Right lobe of liver (tissue), 6 donors: ENCODE measurements around the gene KCNG1. TPM values are rescaled to one million over a fixed set of nuclear protein-coding genes. Genes with fewer than 3 reads are reported as not detected.

Experiments used
- ATAC-seq, 4 donors: fragments of 200-7000 bp; cut with Tn5 transposase; one replicate each; pipeline ENCODE4 v1.9.1; 2020; ENCODE audit warnings: mild to moderate bottlenecking in 4 of 4, moderate library complexity in 4 of 4
- DNase-seq, 3 donors: peaks; one replicate each; pipeline ENCODE4 v3.0.0-alpha.2; 2020
- H3K27ac ChIP-seq, 3 donors: fragments of 200-600 bp; one replicate each; pipeline ENCODE4 v1.8.0; 2022
- H3K27me3 ChIP-seq, 2 donors: fragments of 200-600 bp; one replicate each; pipeline ENCODE4 v1.8.0; 2022
- H3K36me3 ChIP-seq, 4 donors: fragments of 200-600 bp; sonication (generic) in 1 of 4; one replicate each; pipeline versions ENCODE4 v1.5.1 to v1.8.0; 2017 to 2022; ENCODE audit warnings: control low read depth in 1 of 4
- H3K4me1 ChIP-seq, 4 donors: fragments of 200-600 bp; sonication (generic) in 1 of 4; one replicate each; pipeline versions ENCODE4 v1.5.1 to v1.8.0; 2017 to 2022; ENCODE audit warnings: control low read depth in 1 of 4
- H3K4me3 ChIP-seq, 3 donors: fragments of 200-600 bp; one replicate each; pipeline ENCODE4 v1.8.0; 2022
- H3K9me3 ChIP-seq, 4 donors: fragments of 200-600 bp; sonication (generic) in 1 of 4; one replicate each; pipeline versions ENCODE4 v1.5.1 to v1.8.0; 2017 to 2022; ENCODE audit warnings: control low read depth in 1 of 4
- POLR2A ChIP-seq: fragments of 450-650 bp; IDR thresholded peaks from one replicate; pipeline ENCODE4 v1.6.1; 2017; ENCODE audit warnings: antibody characterized with exemption, mild to moderate bottlenecking
- WGBS: methylation state at CpG from one replicate; pipeline ENCODE4 v1.1.6; 2018; ENCODE audit warnings: low coverage, low lambda C conversion rate; ENCODE audit not compliant: insufficient coverage; ENCODE audit errors: missing lambda C conversion rate; 5-methylcytosine and 5-hydroxymethylcytosine counted together
- intact Hi-C, 2 donors: fragments of 100-400 bp; cut with DNase I; formaldehyde crosslinking; loops; one replicate each; pipeline versions ENCODE4 v1.11.2 to v1.14.1; 2022
- total RNA-seq, 6 experiments: library from RNA; depleted of rRNA in 2 of 6; stranded (reverse); fragments of >200 nt in 2 of 6; fragmentation: NEBNext Ultra II Directional in 3 of 6; extraction: Animal tissue kit (Norgen Biotek cat#: 25700) in 3 of 6; gene quantifications; one replicate each; pipeline versions ENCODE4 v1.1.0 to v1.2.4, GENCODE V29; 2016 to 2023
- TF ChIP-seq, protein P1 (sequence below), 4 donors: fragments of 200-600 bp in 3 of 4; fragments of 450-650 bp in 1 of 4; IDR thresholded peaks; one replicate each; pipeline versions ENCODE4 v1.5.1 to v1.8.0; 2016 to 2022; ENCODE audit warnings: antibody characterized with exemption in 4 of 4, mild to moderate bottlenecking in 2 of 4
- donor health status: DM: no; HTN: yes; CAD: no.
- donor health status: DM: no; HTN: no; CAD: no.
- donor health status: DM: no; HTN: no; CAD: no.
- donor health status: DM: no; HTN: yes; CAD: no.
- donor health status: DM: no; HTN: yes; CAD: no.

Gene KCNG1
- total RNA-seq, 6 experiments from 2014 or later, result 0.18 to 0.51 (median 0.22) TPM; not detected in 1

DNA sequence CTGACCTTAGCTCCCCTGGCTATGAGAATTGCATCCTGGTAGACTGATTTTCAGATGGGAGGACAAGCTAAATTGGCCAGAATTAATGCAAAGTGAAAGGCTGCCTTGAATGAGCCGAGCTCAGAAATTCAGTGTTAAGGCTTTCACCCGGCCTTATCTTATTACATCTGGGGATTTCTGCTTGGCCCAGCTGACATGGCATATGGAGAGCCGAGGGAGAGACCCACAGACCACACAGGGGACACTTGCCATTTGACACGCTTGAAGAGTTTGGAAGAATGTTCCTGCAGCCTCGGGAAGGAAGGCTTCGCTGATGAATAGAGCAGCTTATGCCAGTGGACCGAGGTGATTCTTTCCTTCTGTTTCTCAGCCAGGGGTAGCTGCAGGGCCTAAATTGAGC, 55.3 kb downstream of the KCNG1 start:
- Histone ChIP-seq H3K27me3 (no peaks in the 10 kb centered on the region), H3K4me3 (no peak overlapping the region), H3K4me1 (no peaks in the 10 kb centered on the region), H3K27ac (no peak overlapping the region), H3K36me3 (no peaks in the 10 kb centered on the region), H3K9me3 (no peaks in the 10 kb centered on the region)
- TF ChIP-seq, protein P1, sequence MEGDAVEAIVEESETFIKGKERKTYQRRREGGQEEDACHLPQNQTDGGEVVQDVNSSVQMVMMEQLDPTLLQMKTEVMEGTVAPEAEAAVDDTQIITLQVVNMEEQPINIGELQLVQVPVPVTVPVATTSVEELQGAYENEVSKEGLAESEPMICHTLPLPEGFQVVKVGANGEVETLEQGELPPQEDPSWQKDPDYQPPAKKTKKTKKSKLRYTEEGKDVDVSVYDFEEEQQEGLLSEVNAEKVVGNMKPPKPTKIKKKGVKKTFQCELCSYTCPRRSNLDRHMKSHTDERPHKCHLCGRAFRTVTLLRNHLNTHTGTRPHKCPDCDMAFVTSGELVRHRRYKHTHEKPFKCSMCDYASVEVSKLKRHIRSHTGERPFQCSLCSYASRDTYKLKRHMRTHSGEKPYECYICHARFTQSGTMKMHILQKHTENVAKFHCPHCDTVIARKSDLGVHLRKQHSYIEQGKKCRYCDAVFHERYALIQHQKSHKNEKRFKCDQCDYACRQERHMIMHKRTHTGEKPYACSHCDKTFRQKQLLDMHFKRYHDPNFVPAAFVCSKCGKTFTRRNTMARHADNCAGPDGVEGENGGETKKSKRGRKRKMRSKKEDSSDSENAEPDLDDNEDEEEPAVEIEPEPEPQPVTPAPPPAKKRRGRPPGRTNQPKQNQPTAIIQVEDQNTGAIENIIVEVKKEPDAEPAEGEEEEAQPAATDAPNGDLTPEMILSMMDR (IDR thresholded peaks at IDR 0.05), result no peak
- DNase-seq, result no peak
- 16% methylated on average over 4 of the region's 7 CpGs for WGBS
- no peak for ATAC-seq
- intact Hi-C loops, result loop anchor here in 1 of 2 donors (10.0 kb wide), 1 partner anchor 163 kb away; no protein-coding TSS in a partner anchor

DNA sequence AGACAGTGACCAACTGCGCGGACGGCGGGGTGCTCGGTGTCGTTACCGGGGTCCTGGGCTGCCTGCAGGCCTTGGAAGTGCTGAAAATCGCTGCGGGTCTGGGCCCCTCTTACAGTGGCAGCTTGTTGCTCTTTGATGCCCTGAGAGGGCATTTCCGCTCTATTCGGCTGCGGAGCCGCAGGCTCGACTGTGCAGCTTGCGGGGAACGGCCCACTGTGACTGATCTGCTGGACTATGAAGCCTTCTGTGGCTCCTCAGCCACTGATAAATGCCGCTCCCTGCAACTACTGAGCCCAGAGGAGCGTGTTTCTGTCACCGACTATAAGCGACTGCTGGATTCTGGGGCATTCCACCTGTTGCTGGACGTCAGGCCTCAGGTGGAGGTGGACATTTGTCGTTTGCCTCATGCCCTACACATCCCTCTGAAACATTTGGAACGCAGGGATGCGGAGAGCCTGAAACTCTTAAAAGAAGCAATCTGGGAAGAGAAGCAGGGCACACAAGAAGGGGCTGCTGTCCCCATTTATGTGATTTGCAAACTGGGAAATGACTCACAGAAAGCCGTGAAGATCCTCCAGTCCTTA, 63.3 kb downstream of the KCNG1 start:
- ATAC-seq (no peak), DNase-seq (no peak)
- intact Hi-C loops, result loop anchor here in 1 of 2 donors (10.0 kb wide), 1 partner anchor 155 kb away; no protein-coding TSS in a partner anchor
- no peaks in the 10 kb centered on the region for H3K27me3 ChIP-seq
- peak overlapping the region; percentile 79 to 98 (median 85) for H3K4me3 ChIP-seq
- no peak for TF ChIP-seq POLR2A
- TF ChIP-seq, protein P1 (IDR thresholded peaks at IDR 0.05), result no peak
- H3K9me3 ChIP-seq, result no peaks in the 10 kb centered on the region
- no peak overlapping the region for H3K27ac ChIP-seq
- 85% methylated on average over 7 of the region's 25 CpGs for WGBS
- H3K36me3 ChIP-seq, result peaks cover 0 to 4% (median 0%) of the 10 kb centered on the region in 4 donors
- H3K4me1 ChIP-seq, result peaks cover 0 to 28% (median 15%) of the 10 kb centered on the region in 4 donors

DNA sequence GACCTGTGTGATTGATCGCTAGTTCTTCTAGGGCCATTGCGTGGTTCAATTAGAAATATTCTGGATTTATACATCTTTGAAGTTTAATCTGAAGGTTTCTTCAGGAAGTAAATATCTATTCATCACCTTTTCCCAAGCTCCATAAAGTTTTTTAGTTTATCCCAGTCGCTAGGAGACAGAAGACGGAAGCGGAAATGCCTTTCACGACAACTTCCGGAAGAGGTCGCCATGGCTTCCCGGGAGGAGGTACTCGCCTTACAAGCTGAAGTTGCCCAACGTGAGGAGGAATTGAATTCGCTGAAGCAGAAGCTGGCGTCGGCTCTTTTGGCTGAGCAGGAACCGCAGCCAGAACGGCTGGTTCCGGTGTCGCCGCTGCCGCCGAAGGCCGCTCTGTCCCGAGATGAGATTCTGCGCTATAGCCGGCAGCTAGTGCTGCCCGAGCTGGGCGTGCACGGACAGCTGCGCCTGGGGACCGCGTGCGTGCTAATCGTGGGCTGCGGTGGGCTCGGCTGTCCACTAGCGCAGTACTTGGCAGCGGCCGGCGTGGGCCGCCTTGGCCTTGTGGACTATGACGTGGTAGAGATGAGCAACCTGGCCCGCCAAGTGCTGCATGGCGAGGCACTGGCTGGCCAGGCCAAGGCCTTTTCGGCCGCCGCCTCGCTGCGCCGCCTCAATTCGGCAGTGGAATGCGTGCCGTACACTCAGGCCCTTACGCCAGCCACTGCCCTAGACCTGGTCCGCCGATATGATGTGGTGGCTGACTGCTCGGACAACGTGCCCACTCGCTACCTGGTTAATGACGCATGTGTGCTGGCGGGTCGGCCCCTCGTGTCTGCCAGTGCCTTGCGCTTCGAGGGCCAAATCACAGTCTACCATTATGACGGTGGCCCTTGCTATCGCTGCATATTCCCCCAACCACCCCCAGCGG, 64.0 kb downstream of the KCNG1 start, which contains the start of gene MOCS3:
MOCS3 (plus strand) TSS at position 204 of the 928 bp plus-strand sequence; CDS start at position 229, 25 bp downstream.
- WGBS, result 1% methylated on average over 37 of the region's 67 CpGs
- H3K27ac ChIP-seq, result peak within 1 kb of the TSS; percentile 83 to 90 (median 88)
- intact Hi-C loops, result no loop called here
- H3K27me3 ChIP-seq, result no peaks in the 10 kb centered on the region
- H3K9me3 ChIP-seq, result no peaks in the 10 kb centered on the region
- TF ChIP-seq POLR2A, result no peak
- TF ChIP-seq, protein P1 (IDR thresholded peaks at IDR 0.05), result peak in 2 of 4 donors; percentile 14 to 27
- H3K4me1 ChIP-seq, result peaks cover 0 to 28% (median 15%) of the 10 kb centered on the region in 4 donors
- ATAC-seq (peak; percentile 86 to 90 (median 88)), DNase-seq (peak; percentile 80 to 85 (median 84))
- H3K36me3 ChIP-seq, result peaks cover 0 to 12% (median under 1%) of the 10 kb centered on the region in 4 donors
- H3K4me3 ChIP-seq, result peak within 1 kb of the TSS; percentile 79 to 98 (median 85)

DNA sequence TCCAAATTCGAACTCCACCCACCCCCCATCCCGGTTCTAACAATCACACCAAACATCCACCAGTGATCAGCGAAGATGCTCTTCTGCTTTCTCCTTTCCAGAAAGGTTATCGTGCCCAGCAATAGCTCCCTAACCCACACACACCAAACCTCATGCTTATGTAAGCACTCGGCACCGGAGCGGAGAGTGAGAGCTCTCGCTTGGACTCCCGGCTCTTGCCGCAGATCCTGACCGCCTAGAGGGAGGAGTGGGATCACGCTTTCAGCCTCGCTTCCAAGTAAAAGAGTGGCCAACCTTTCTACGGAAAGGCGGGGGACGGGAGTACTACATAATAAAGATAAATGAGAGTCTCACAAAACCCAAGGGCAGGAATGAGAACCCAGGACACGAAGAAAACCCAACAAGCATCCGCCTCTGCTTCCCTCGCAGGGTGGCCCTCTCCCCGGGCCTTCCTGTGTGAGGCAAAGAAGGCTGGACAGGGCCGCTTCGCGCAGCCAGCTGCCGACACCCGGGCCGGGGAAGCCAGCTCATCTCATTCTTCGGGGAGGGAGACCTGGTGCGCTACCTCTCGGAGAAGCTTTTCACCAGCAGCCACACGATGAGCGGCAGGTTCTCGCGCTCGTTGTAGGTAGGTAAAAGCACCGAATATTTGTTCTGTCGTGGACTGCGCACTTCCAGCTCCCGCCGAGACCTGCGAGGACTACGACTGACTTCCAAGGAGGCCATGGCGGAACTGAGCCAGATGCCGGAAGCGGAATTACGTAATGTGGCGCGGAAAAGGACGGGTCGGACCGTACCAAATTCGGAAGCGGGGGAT, 64.9 kb downstream of the KCNG1 start, which contains the start of gene DPM1:
DPM1 (minus strand) TSS at position 735 of the 817 bp plus-strand sequence; CDS start at position 726, 9 bp downstream.
- H3K4me1 ChIP-seq, result peaks cover 0 to 28% (median 15%) of the 10 kb centered on the region in 4 donors
- peak; percentile 88 to 94 (median 88) for ATAC-seq
- WGBS, result under 1% methylated on average over 42 of the region's 52 CpGs

More for the DNA sequence above, 64.9 kb downstream of the KCNG1 start, which contains the start of gene DPM1:
- TF ChIP-seq, protein P1 (IDR thresholded peaks at IDR 0.05), result no peak
- TF ChIP-seq POLR2A, result peak; percentile 84
- H3K9me3 ChIP-seq, result no peaks in the 10 kb centered on the region
- peak within 1 kb of the TSS; percentile 83 to 90 (median 88) for H3K27ac ChIP-seq
- no peaks in the 10 kb centered on the region for H3K27me3 ChIP-seq
- H3K36me3 ChIP-seq, result peaks cover 0 to 19% (median 3%) of the 10 kb centered on the region in 4 donors
- intact Hi-C loops, result no loop called here
- peak within 1 kb of the TSS; percentile 79 to 98 (median 85) for H3K4me3 ChIP-seq
- peak; percentile 84 to 90 (median 89) for DNase-seq
